Breast epithelium (tissue), 4 donors: ENCODE measurements around the gene TMEM232. TPM values are rescaled to one million over a fixed set of nuclear protein-coding genes. Genes with fewer than 3 reads are reported as not detected.
"Not testable (repeated sequence)": the region's sequence is repeated elsewhere in the genome, so short reads cannot be mapped to it uniquely, and the experiment has no call there.

Source experiments
- DNase-seq, 2 donors: peaks; one replicate each; pipeline ENCODE4 v3.0.0-alpha.2; 2019; ENCODE audit warnings: low spot score in 2 of 2
- H3K27ac ChIP-seq, 2 donors: fragments of 200-600 bp; sonication (generic) in 1 of 2; one replicate each; pipeline ENCODE4 v1.5.1; 2016 to 2019; ENCODE audit warnings: mild to moderate bottlenecking in 1 of 2
- H3K27me3 ChIP-seq, 2 donors: fragments of 200-600 bp; sonication (generic) in 1 of 2; one replicate each; pipeline versions ENCODE4 v1.5.1 to v1.6.0; 2017 to 2019; ENCODE audit warnings: control low read depth in 1 of 2, mild to moderate bottlenecking in 1 of 2
- H3K36me3 ChIP-seq: fragments of 200-600 bp; one replicate; pipeline ENCODE4 v1.5.1; 2019
- H3K4me1 ChIP-seq, 2 donors: fragments of 200-600 bp; sonication (generic); one replicate each; pipeline ENCODE4 v1.5.1; 2016 to 2019; ENCODE audit warnings: control low read depth in 1 of 2
- H3K4me3 ChIP-seq, 3 donors: fragments of 200-600 bp; sonication (generic); 1 replicate in 2 of 3; 2 replicates in 1 of 3; pipeline ENCODE4 v1.5.1; 2016 to 2019; ENCODE audit warnings: mild to moderate bottlenecking in 3 of 3, moderate library complexity in 2 of 3
- H3K9me3 ChIP-seq, 2 donors: fragments of 200-600 bp; sonication (generic) in 1 of 2; one replicate each; pipeline ENCODE4 v1.5.1; 2016 to 2019; ENCODE audit warnings: control low read depth in 1 of 2
- CTCF ChIP-seq, 3 donors: fragments of 450-650 bp; IDR thresholded peaks; one replicate each; pipeline ENCODE4 v1.5.1; 2016 to 2017; ENCODE audit warnings: antibody characterized with exemption in 3 of 3, mild to moderate bottlenecking in 3 of 3, moderate library complexity in 3 of 3
- POLR2A ChIP-seq: fragments of 450-650 bp; IDR thresholded peaks from one replicate; pipeline ENCODE4 v1.6.1; 2016; ENCODE audit warnings: antibody characterized with exemption, mild to moderate bottlenecking, moderate library complexity
- POLR2AphosphoS5 ChIP-seq, 3 donors: sonication (generic); formaldehyde crosslinking; IDR thresholded peaks; one replicate each; pipeline ENCODE4 v1.6.1; 2017; ENCODE audit warnings: antibody characterized with exemption in 3 of 3
- intact Hi-C: fragments of 100-400 bp; cut with DNase I; formaldehyde crosslinking; loops from one replicate; pipeline ENCODE4 v1.15.1; 2023; ENCODE audit warnings: low total_unique reads
- total RNA-seq, 3 donors: library from RNA; depleted of rRNA; stranded (reverse); fragments of >200 nt; gene quantifications; one replicate each; pipeline ENCODE4 v1.1.0, GENCODE V29; 2016

The TMEM232 gene
- total RNA-seq, 3 donors from 2014 or later = 2.0 to 6.4 (median 4.6) TPM

DNA sequence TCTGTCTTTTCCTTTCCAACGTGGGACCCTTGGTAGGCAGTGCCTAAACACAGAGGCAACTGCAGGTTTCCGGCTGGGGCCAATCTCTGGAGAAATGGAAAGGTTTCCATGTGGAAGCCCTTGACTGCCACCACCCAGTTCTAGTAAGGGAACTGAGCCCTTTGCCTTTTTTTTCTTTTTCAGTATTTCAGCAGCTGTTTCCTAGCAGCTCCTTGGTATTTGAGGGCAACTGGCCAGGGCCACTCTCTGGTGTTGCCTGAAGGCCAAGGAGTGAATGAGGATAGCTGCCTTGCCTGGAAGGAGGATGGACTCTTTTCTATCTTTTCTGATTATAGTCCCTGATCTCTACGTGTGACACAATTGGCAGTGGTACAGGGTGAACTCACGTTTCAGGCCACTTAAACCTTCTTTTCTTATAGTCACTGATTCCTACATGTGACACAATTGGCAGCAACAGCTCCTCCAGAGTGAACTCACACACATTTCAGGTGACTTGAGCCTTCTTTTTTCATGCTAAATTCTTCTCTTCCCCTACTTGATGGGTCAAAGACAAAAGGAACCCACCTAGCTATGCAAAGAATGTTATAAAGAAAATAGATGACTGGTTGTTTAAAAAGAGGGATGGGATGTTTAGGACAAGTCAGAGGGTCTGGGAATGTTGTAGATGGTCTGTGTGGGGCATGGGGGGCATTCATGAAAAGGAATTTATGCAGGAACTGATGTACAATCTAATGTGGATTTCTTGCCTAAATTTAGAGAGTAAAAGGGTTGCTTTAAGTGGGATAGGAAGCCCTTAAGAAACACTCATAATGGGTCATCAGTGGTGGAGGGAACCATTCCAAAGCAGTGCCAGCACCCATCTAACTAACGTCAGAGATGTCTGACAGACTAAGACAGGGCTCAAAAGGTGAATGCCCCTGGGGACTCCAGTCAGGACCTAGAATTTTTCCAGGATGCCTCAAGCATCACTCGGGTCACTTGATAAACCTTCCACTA lies 190.1 kb downstream of the TMEM232 start:
- H3K4me3 ChIP-seq = no peak overlapping the region
- H3K4me1 ChIP-seq = no peaks in the 10 kb centered on the region
- no peak overlapping the region for H3K27ac ChIP-seq
- intact Hi-C loops = no loop called here
- TF ChIP-seq POLR2AphosphoS5 (IDR thresholded peaks at IDR 0.05) = no peak
- TF ChIP-seq CTCF (IDR thresholded peaks at IDR 0.05) = no peak
- no peak for TF ChIP-seq POLR2A
- no peaks in the 10 kb centered on the region for H3K36me3 ChIP-seq
- DNase-seq = no peak
- no peaks in the 10 kb centered on the region for H3K27me3 ChIP-seq
- no peaks in the 10 kb centered on the region for H3K9me3 ChIP-seq

GRCh38 chr5:110535146-110535545 lies 191.3 kb downstream of the TMEM232 start:
- H3K4me3 ChIP-seq, H3K4me1 ChIP-seq, DNase-seq, H3K9me3 ChIP-seq, H3K36me3 ChIP-seq, intact Hi-C loops, H3K27me3 ChIP-seq, H3K27ac ChIP-seq: not testable (repeated sequence)

DNA sequence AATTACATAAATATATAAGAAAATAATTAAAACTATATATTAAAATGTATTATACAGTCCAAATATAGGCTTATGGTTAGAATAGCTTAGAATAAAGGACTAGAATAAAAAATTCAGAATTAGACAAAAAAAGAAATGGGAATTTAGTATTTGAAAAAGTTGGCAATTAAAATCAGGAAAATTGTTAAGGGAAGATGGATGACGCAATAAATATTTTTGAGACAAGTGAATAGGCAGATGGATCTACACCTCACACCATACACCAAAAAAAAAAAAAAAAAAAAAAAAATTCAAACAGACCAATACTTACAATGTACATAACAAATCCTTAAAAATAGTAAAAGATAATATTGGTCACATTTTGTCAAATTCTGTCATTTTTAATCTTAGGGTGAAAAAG lies 200.7 kb downstream of the TMEM232 start:
- Histone ChIP-seq H3K9me3 (peaks cover 0 to 10% of the 10 kb centered on the region in 2 donors), H3K36me3 (no peaks in the 10 kb centered on the region), H3K4me3 (no peak overlapping the region), H3K27ac (no peak overlapping the region), H3K4me1 (no peaks in the 10 kb centered on the region), H3K27me3 (no peaks in the 10 kb centered on the region)
- DNase-seq = no peak
- TF ChIP-seq CTCF (IDR thresholded peaks at IDR 0.05) (no peak), POLR2AphosphoS5 (IDR thresholded peaks at IDR 0.05) (no peak), POLR2A (no peak)
- intact Hi-C loops = no loop called here

DNA sequence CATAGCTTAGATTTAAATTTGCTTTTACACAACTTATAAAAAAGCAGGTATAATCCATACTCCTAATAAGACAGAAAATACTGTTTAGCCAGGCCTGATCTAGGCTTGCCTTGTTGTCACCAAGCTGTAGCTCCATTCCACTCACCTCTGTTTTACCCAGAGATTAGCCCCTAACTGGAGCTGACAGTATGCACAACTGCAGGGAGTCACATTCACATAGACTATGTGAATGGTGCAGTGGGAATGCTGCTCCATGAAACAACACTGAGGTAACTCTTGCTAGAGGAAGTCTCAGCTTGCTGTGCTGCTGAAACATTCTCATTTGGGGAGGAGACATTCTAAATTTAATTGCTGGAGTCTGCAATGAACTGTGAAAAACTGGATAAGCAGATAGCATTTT lies 209.1 kb downstream of the TMEM232 start:
- TF ChIP-seq POLR2AphosphoS5 (IDR thresholded peaks at IDR 0.05) (no peak), POLR2A (no peak), CTCF (IDR thresholded peaks at IDR 0.05) (no peak)
- no peak for DNase-seq
- Histone ChIP-seq H3K27me3 (no peaks in the 10 kb centered on the region), H3K9me3 (peaks cover 0 to 10% of the 10 kb centered on the region in 2 donors), H3K4me1 (no peaks in the 10 kb centered on the region), H3K27ac (no peak overlapping the region), H3K36me3 (no peaks in the 10 kb centered on the region), H3K4me3 (no peak overlapping the region)
- intact Hi-C loops = no loop called here

DNA sequence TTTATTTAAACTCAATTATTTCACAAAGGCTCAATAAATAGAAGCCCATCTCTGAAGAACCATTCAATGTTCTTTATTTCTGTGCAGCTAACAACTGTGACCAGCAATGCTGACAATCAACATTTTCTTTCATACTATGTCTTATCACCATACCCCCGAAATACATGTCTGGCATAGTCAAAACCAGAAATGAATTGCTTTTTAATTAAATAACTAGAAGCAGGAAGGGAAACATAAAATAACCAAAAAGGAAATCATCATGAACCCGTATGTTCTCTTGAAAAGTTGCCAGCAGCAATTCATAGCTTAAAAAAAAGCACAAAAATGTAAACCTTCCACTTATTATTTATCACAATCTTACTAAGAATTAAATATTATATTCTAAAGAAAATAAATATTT lies 212.4 kb downstream of the TMEM232 start:
- no peak for DNase-seq

More for the DNA sequence above, 212.4 kb downstream of the TMEM232 start:
- Histone ChIP-seq H3K9me3 (no peaks in the 10 kb centered on the region), H3K27ac (no peak overlapping the region), H3K4me3 (no peak overlapping the region), H3K36me3 (no peaks in the 10 kb centered on the region), H3K4me1 (no peaks in the 10 kb centered on the region), H3K27me3 (no peaks in the 10 kb centered on the region)
- intact Hi-C loops = no loop called here
- TF ChIP-seq CTCF (IDR thresholded peaks at IDR 0.05) = no peak
